Neural progenitor cell (in vitro differentiated cells): ENCODE results near the gene RPAP2. TPM values are rescaled to one million over a fixed set of nuclear protein-coding genes. Genes with fewer than 3 reads are reported as not detected.
"Not testable (repeated sequence)": the region's sequence is repeated elsewhere in the genome, so short reads cannot be mapped to it uniquely, and the experiment has no call there.

ENCODE experiments used
- DNase-seq: peaks from one replicate; pipeline ENCODE4 v3.0.0-alpha.2; 2016; ENCODE audit warnings: low spot score
- H2AFZ ChIP-seq: fragments of 200-600 bp; sonication (generic); replicated peaks from 2 replicates; pipeline ENCODE4 v1.6.1; 2016; ENCODE audit warnings: antibody characterized with exemption
- H3F3A ChIP-seq: fragments of 200-600 bp; sonication (generic); 2 replicates; pipeline ENCODE4 v1.6.1; 2016; ENCODE audit warnings: antibody characterized with exemption, low read depth
- H3K27ac ChIP-seq: fragments of 200-600 bp; sonication (generic); 2 replicates; pipeline ENCODE4 v1.5.1; 2016; ENCODE audit warnings: mild to moderate bottlenecking
- H3K27me3 ChIP-seq: fragments of 200-600 bp; sonication (generic); 2 replicates; pipeline ENCODE4 v1.6.1; 2016; ENCODE audit warnings: mild to moderate bottlenecking, moderate library complexity
- H3K36me3 ChIP-seq: fragments of 200-600 bp; sonication (generic); 2 replicates; pipeline ENCODE4 v1.5.1; 2016
- H3K4me1 ChIP-seq: fragments of 200-600 bp; sonication (generic); 2 replicates; pipeline ENCODE4 v1.6.1; 2016; ENCODE audit warnings: mixed run types
- H3K4me2 ChIP-seq: fragments of 200-600 bp; sonication (generic); 2 replicates; pipeline ENCODE4 v1.6.1; 2016
- H3K4me3 ChIP-seq: fragments of 200-600 bp; sonication (generic); 2 replicates; pipeline ENCODE4 v1.5.1; 2016
- H3K79me2 ChIP-seq: fragments of 200-600 bp; sonication (generic); 2 replicates; pipeline ENCODE4 v1.6.1; 2016; ENCODE audit warnings: low read depth
- H3K9ac ChIP-seq: fragments of 200-600 bp; sonication (generic); 2 replicates; pipeline ENCODE4 v1.6.1; 2016
- H3K9me3 ChIP-seq: fragments of 200-600 bp; sonication (generic); 2 replicates; pipeline ENCODE4 v1.5.1; 2016; ENCODE audit warnings: low read depth
- H4K20me1 ChIP-seq: fragments of 200-600 bp; sonication (generic); 2 replicates; pipeline ENCODE4 v1.6.1; 2016; ENCODE audit warnings: low read depth
- H3K27ac Mint-ChIP-seq: 3 replicates; pipeline ENCODE4 v1.8.0; 2021; ENCODE audit warnings: mixed read lengths
- H3K27me3 Mint-ChIP-seq: 2 replicates; pipeline ENCODE4 v1.8.0; 2022; ENCODE audit warnings: low read depth, mild to moderate bottlenecking, inconsistent platforms, moderate library complexity, mixed read lengths; ENCODE audit not compliant: insufficient read depth
- H3K36me3 Mint-ChIP-seq: 3 replicates; pipeline ENCODE4 v1.8.0; 2021; ENCODE audit warnings: mixed read lengths
- H3K4me1 Mint-ChIP-seq: 3 replicates; pipeline ENCODE4 v1.8.0; 2021; ENCODE audit warnings: mixed read lengths
- H3K4me3 Mint-ChIP-seq: 3 replicates; pipeline ENCODE4 v1.8.0; 2021; ENCODE audit warnings: mild to moderate bottlenecking, moderate library complexity, mixed read lengths
- H3K9me3 Mint-ChIP-seq: 3 replicates; pipeline ENCODE4 v1.8.0; 2020; ENCODE audit warnings: mixed read lengths
- CTCF ChIP-seq: fragments of 200-600 bp; sonication (generic); IDR thresholded peaks from 2 replicates; pipeline ENCODE4 v1.5.1; 2017; ENCODE audit warnings: antibody characterized with exemption, mild to moderate bottlenecking
- EZH2 ChIP-seq: fragments of 200-600 bp; sonication (generic); IDR thresholded peaks from 2 replicates; pipeline ENCODE4 v1.6.1; 2017; ENCODE audit warnings: antibody characterized with exemption, mild to moderate bottlenecking, moderate library complexity
- EZH2phosphoT487 ChIP-seq: fragments of 200-600 bp; sonication (generic); IDR thresholded peaks from 2 replicates; pipeline ENCODE4 v1.6.1; 2017; ENCODE audit warnings: antibody characterized with exemption
- total RNA-seq: library from RNA; depleted of rRNA; stranded (reverse); fragments of >200 nt; gene quantifications from 2 replicates; pipeline ENCODE4 v1.2.3, GENCODE V29; 2015; ENCODE audit warnings: low replicate concordance

The RPAP2 gene
- total RNA-seq, 1 donor from 2014 or later = 36.3 TPM

- Histone ChIP-seq H3K36me3 (no peaks in the 10 kb centered on the region), H3K27ac (no peak overlapping the region)
- TF ChIP-seq EZH2phosphoT487 = no peak
These were observed 48.2 kb downstream of the RPAP2 start for GRCh38 chr1:92346866-92347640.

GRCh38 chr1:92352856-92353255, 54.0 kb downstream of the RPAP2 start:
- H3K4me3 ChIP-seq = no peak overlapping the region
- no peaks in the 10 kb centered on the region for H4K20me1 ChIP-seq
- no peaks in the 10 kb centered on the region for H3K79me2 ChIP-seq
- TF ChIP-seq EZH2 (no peak), CTCF (no peak), EZH2phosphoT487 (no peak)
- no peak overlapping the region for H3K27ac ChIP-seq
- no peaks in the 10 kb centered on the region for H3K4me1 Mint-ChIP-seq
- H3K27ac Mint-ChIP-seq = no peak overlapping the region
- no peaks in the 10 kb centered on the region for H3K27me3 Mint-ChIP-seq
- no peak overlapping the region for H3K9ac ChIP-seq
- H3K36me3 ChIP-seq = peaks cover 11% of the 10 kb centered on the region
- H3K36me3 Mint-ChIP-seq = peaks cover 34% of the 10 kb centered on the region
- DNase-seq = no peak
- no peaks in the 10 kb centered on the region for H3K27me3 ChIP-seq
- H3F3A ChIP-seq = no peaks in the 10 kb centered on the region
- no peaks in the 10 kb centered on the region for H3K4me1 ChIP-seq
- peaks cover 6% of the 10 kb centered on the region for H3K9me3 Mint-ChIP-seq
- no peak overlapping the region for H3K4me3 Mint-ChIP-seq
- H3K4me2 ChIP-seq = no peak overlapping the region
- H2AFZ ChIP-seq = no peak overlapping the region
- peaks cover 6% of the 10 kb centered on the region for H3K9me3 ChIP-seq

More at GRCh38 chr1:92346866-92347640, 48.2 kb downstream of the RPAP2 start:
- Histone ChIP-seq H3K9me3 (no peaks in the 10 kb centered on the region), H3K4me3 (no peak overlapping the region), H3K4me2 (no peak overlapping the region), H3K27me3 (no peaks in the 10 kb centered on the region), H3K9ac (no peak overlapping the region), H3F3A (no peaks in the 10 kb centered on the region), H3K79me2 (no peaks in the 10 kb centered on the region), H3K4me1 (no peaks in the 10 kb centered on the region), H4K20me1 (no peaks in the 10 kb centered on the region), H2AFZ (no peak overlapping the region)
- no peak for DNase-seq
- H3K36me3 Mint-ChIP-seq = peaks cover 24% of the 10 kb centered on the region
- no peak overlapping the region for H3K4me3 Mint-ChIP-seq
- peaks cover 2% of the 10 kb centered on the region for H3K27me3 Mint-ChIP-seq
- H3K27ac Mint-ChIP-seq = no peak overlapping the region
- no peaks in the 10 kb centered on the region for H3K9me3 Mint-ChIP-seq
- H3K4me1 Mint-ChIP-seq = no peaks in the 10 kb centered on the region

- Mint-ChIP-seq H3K27me3 (no peaks in the 10 kb centered on the region), H3K4me1 (no peaks in the 10 kb centered on the region), H3K9me3 (peaks cover 6% of the 10 kb centered on the region), H3K4me3 (no peak overlapping the region), H3K27ac (no peak overlapping the region), H3K36me3 (peaks cover 36% of the 10 kb centered on the region)
- H3K4me3 ChIP-seq = no peak overlapping the region
- H3K79me2 ChIP-seq = no peaks in the 10 kb centered on the region
- no peak overlapping the region for H3K4me2 ChIP-seq
- peaks cover 11% of the 10 kb centered on the region for H3K36me3 ChIP-seq
- no peak overlapping the region for H2AFZ ChIP-seq
- H3K27ac ChIP-seq = no peak overlapping the region
- no peak overlapping the region for H3K9ac ChIP-seq
- H4K20me1 ChIP-seq = no peaks in the 10 kb centered on the region
- H3F3A ChIP-seq = no peaks in the 10 kb centered on the region
- no peaks in the 10 kb centered on the region for H3K27me3 ChIP-seq
- H3K9me3 ChIP-seq = peaks cover 6% of the 10 kb centered on the region
- DNase-seq = no peak
- TF ChIP-seq CTCF (no peak), EZH2phosphoT487 (no peak), EZH2 (no peak)
- no peaks in the 10 kb centered on the region for H3K4me1 ChIP-seq
These were observed 55.4 kb downstream of the RPAP2 start for GRCh38 chr1:92354259-92354658.

GRCh38 chr1:92356956-92357355, 58.1 kb downstream of the RPAP2 start:
- H3K9ac ChIP-seq = no peak overlapping the region
- Mint-ChIP-seq H3K4me3 (no peak overlapping the region), H3K4me1 (no peaks in the 10 kb centered on the region), H3K9me3 (peaks cover 6% of the 10 kb centered on the region), H3K27ac (no peak overlapping the region), H3K36me3 (peaks cover 31% of the 10 kb centered on the region), H3K27me3 (no peaks in the 10 kb centered on the region)
- TF ChIP-seq CTCF (no peak), EZH2 (no peak), EZH2phosphoT487 (no peak)
- no peaks in the 10 kb centered on the region for H3F3A ChIP-seq
- no peak overlapping the region for H2AFZ ChIP-seq
- H3K4me1 ChIP-seq = no peaks in the 10 kb centered on the region
- H3K79me2 ChIP-seq = no peaks in the 10 kb centered on the region
- H4K20me1 ChIP-seq = no peaks in the 10 kb centered on the region
- peaks cover 11% of the 10 kb centered on the region for H3K36me3 ChIP-seq
- peaks cover 6% of the 10 kb centered on the region for H3K9me3 ChIP-seq
- DNase-seq = no peak
- no peaks in the 10 kb centered on the region for H3K27me3 ChIP-seq
- H3K4me2 ChIP-seq = no peak overlapping the region
- H3K27ac ChIP-seq = no peak overlapping the region
- H3K4me3 ChIP-seq = no peak overlapping the region

GRCh38 chr1:92359382-92359781, 60.5 kb downstream of the RPAP2 start:
- H3K9me3 Mint-ChIP-seq, H3K79me2 ChIP-seq, H3K4me1 ChIP-seq, H3K4me2 ChIP-seq, H4K20me1 ChIP-seq, H3K27me3 Mint-ChIP-seq, H2AFZ ChIP-seq, H3K36me3 ChIP-seq, H3K9me3 ChIP-seq, H3K27ac Mint-ChIP-seq, H3K4me1 Mint-ChIP-seq, H3K27ac ChIP-seq, H3K4me3 Mint-ChIP-seq, H3F3A ChIP-seq, H3K27me3 ChIP-seq, H3K4me3 ChIP-seq, DNase-seq, H3K9ac ChIP-seq: not testable (repeated sequence)
- peaks cover 20% of the 10 kb centered on the region for H3K36me3 Mint-ChIP-seq
